ENCODE data around the gene CMTM1.

The CMTM1 gene

GRCh38 chr16:66538910-66539309 lies 27.3 kb upstream of the CMTM1 start:
- DNase-seq (ENCODE audit: low read depth in 4 of 4, low spot score in 1 of 4): no peak

- DNase-seq (ENCODE audit: low read depth in 4 of 4, low spot score in 1 of 4): no peak
Observed at GRCh38 chr16:66539623-66540469, 26.4 kb upstream of the CMTM1 start.

- no peak for DNase-seq (ENCODE audit: low read depth in 4 of 4, low spot score in 1 of 4)
Observed at GRCh38 chr16:66541388-66542355, 24.6 kb upstream of the CMTM1 start.

- DNase-seq (ENCODE audit: low read depth in 4 of 4, low spot score in 1 of 4): no peak
Observed at GRCh38 chr16:66542396-66542795, 23.8 kb upstream of the CMTM1 start.

- no peak for DNase-seq (ENCODE audit: low read depth in 4 of 4, low spot score in 1 of 4)
Observed at GRCh38 chr16:66543541-66543940, 22.7 kb upstream of the CMTM1 start.

- DNase-seq (ENCODE audit: low read depth in 4 of 4, low spot score in 1 of 4): no peak
Observed at GRCh38 chr16:66544016-66544757, 22.1 kb upstream of the CMTM1 start.

- no peak for DNase-seq (ENCODE audit: low read depth in 4 of 4, low spot score in 1 of 4)
Observed at GRCh38 chr16:66547101-66547989, 18.9 kb upstream of the CMTM1 start.

- no peak for DNase-seq (ENCODE audit: low read depth in 4 of 4, low spot score in 1 of 4)
Observed at GRCh38 chr16:66548068-66548467, 18.2 kb upstream of the CMTM1 start.

GRCh38 chr16:66548868-66549267 lies 17.4 kb upstream of the CMTM1 start:
- no peak for DNase-seq (ENCODE audit: low read depth in 4 of 4, low spot score in 1 of 4)

- peak in 3 of 4 experiments; percentile 38 to 74 (median 57) for DNase-seq (ENCODE audit: low read depth in 4 of 4, low spot score in 1 of 4)
Observed at GRCh38 chr16:66549284-66550131, 16.7 kb upstream of the CMTM1 start, which contains the start of gene TK2. Gene TK2, minus strand, starts transcription at chr16:66550122. Its CDS starts 61 bp downstream, at chr16:66550061.

GRCh38 chr16:66551348-66551759 lies 14.9 kb upstream of the CMTM1 start:
- peak in 3 of 4 experiments; percentile 20 to 37 (median 34) for DNase-seq (ENCODE audit: low read depth in 4 of 4, low spot score in 1 of 4)

- no peak for DNase-seq (ENCODE audit: low read depth in 4 of 4, low spot score in 1 of 4)
Observed at GRCh38 chr16:66551788-66552285, 14.4 kb upstream of the CMTM1 start.

- peak; percentile 64 to 83 (median 80) for DNase-seq (ENCODE audit: low read depth in 4 of 4, low spot score in 1 of 4)
Observed at GRCh38 chr16:66552286-66553177, 13.7 kb upstream of the CMTM1 start, which contains the start of gene CKLF. Gene CKLF, plus strand, starts transcription at chr16:66552576. Its CDS starts 140 bp downstream, at chr16:66552716.

GRCh38 chr16:66553223-66553622 lies 13.0 kb upstream of the CMTM1 start:
- DNase-seq (ENCODE audit: low read depth in 4 of 4, low spot score in 1 of 4): no peak

GRCh38 chr16:66554021-66554420 lies 12.2 kb upstream of the CMTM1 start:
- DNase-seq (ENCODE audit: low read depth in 4 of 4, low spot score in 1 of 4): no peak

GRCh38 chr16:66554495-66554894 lies 11.7 kb upstream of the CMTM1 start:
- no peak for DNase-seq (ENCODE audit: low read depth in 4 of 4, low spot score in 1 of 4)

- DNase-seq (ENCODE audit: low read depth in 4 of 4, low spot score in 1 of 4): no peak
Observed at GRCh38 chr16:66560107-66560506, 6.1 kb upstream of the CMTM1 start.
